A549 (cell line): ENCODE data around the gene PCNX4.

Experiments
- CBX2 ChIP-seq: fragments of 200-600 bp; sonication (generic); IDR thresholded peaks from 2 replicates; pipeline ENCODE4 v1.6.1; 2016; ENCODE audit warnings: low read depth, mild to moderate bottlenecking, borderline replicate concordance
- CHD2 ChIP-seq: fragments of 150-350 bp; IDR thresholded peaks from 2 replicates; pipeline ENCODE4 v1.6.1; 2014; ENCODE audit warnings: low read length; ENCODE audit not compliant: partially characterized antibody
- CHD4 ChIP-seq: fragments of 200-600 bp; sonication (generic); IDR thresholded peaks from 2 replicates; pipeline ENCODE4 v1.6.1; 2016; ENCODE audit warnings: antibody characterized with exemption, mild to moderate bottlenecking, borderline replicate concordance
- CTCF ChIP-seq: fragments of >200 bp; sonication (Bioruptor Twin); formaldehyde crosslinking; IDR thresholded peaks from 3 replicates; pipeline ENCODE4 v1.5.1; 2016
- FOXS1 ChIP-seq: fragments of 250-450 bp; sonication (Bioruptor Pico); IDR thresholded peaks from 2 replicates; pipeline ENCODE4 v1.5.0; 2020; ENCODE audit warnings: mild to moderate bottlenecking, moderate library complexity
- HOXA7 ChIP-seq: fragments of 250-450 bp; sonication (Bioruptor Pico); IDR thresholded peaks from 2 replicates; pipeline ENCODE4 v1.5.0; 2020; ENCODE audit warnings: mild to moderate bottlenecking, moderate library complexity
- JUNB ChIP-seq: fragments of >200 bp; sonication (Bioruptor Twin); formaldehyde crosslinking; IDR thresholded peaks from 2 replicates; pipeline ENCODE4 v1.6.1; 2016
- KDM1A ChIP-seq: fragments of 200-600 bp; sonication (generic); IDR thresholded peaks from 2 replicates; pipeline ENCODE4 v1.6.1; 2016; ENCODE audit warnings: low read depth, mild to moderate bottlenecking
- MAX ChIP-seq: IDR thresholded peaks from 2 replicates; pipeline ENCODE4 v1.6.1; 2012
- POLR2A ChIP-seq: IDR thresholded peaks from 2 replicates; pipeline ENCODE4 v1.6.1; 2012; ENCODE audit warnings: mild to moderate bottlenecking, low read length
- RAD21 ChIP-seq, 2 experiments: fragments of >200 bp in 1 of 2; sonication (Bioruptor Twin) in 1 of 2; formaldehyde crosslinking in 1 of 2; IDR thresholded peaks in 1 of 2; conservative IDR thresholded peaks in 1 of 2; 2 replicates in 1 of 2; 3 replicates in 1 of 2; pipeline ENCODE4 v1.6.1; 2012 to 2018; ENCODE audit warnings: inconsistent platforms in 1 of 2
- REST ChIP-seq: fragments of 200-600 bp; sonication (generic); IDR thresholded peaks from 2 replicates; pipeline ENCODE4 v1.6.1; 2016; ENCODE audit warnings: antibody characterized with exemption, mild to moderate bottlenecking, moderate library complexity

DNA sequence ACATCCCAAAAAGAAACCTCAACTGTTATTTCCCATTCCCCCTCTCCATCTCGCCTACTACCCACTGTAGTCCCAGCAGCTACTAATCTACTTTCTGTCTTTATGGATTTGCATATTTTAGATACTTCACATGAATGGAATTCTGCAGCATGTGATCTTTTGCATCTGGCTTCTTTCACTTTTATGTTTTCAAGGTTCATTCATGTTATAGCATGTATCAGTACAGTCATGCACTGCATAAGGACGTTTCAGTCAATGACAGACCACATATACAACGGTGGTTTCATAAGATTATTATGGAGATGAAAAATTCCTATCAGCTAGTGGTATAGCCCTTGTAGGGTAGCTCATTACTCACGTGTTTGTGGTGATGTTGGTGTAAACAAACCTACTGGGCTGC lies 24.5 kb downstream of the PCNX4 start:
- TF ChIP-seq CTCF (no peak), MAX (no peak), CHD2 (no peak), HOXA7 (CRISPR knock-in tag) (no peak), POLR2A (no peak), CBX2 (no peak), JUNB (no peak), FOXS1 (CRISPR knock-in tag) (no peak), REST (no peak), RAD21 (conservative IDR thresholded peaks at IDR 0.05 in 1 of 2, IDR thresholded peaks at IDR 0.05 in 1 of 2) (no peak), KDM1A (no peak), CHD4 (no peak)
